Duodenal mucosa (tissue), 2 donors: ENCODE data around the gene CCNY.
"Not testable (repeated sequence)": the region's sequence is repeated elsewhere in the genome, so short reads cannot be mapped to it uniquely, and the experiment has no call there.

Experiments used
- H3K27ac ChIP-seq: one replicate; pipeline ENCODE4 v1.7.0; 2013; ENCODE audit warnings: low read depth, low read length
- H3K27me3 ChIP-seq, 2 donors: one replicate each; pipeline ENCODE4 v1.7.0; 2013; ENCODE audit warnings: low read length in 2 of 2, control low read depth in 1 of 2; ENCODE audit not compliant: insufficient read depth in 2 of 2, control insufficient read depth in 1 of 2
- H3K36me3 ChIP-seq, 2 donors: one replicate each; pipeline ENCODE4 v1.7.0; 2013; ENCODE audit warnings: low read length in 2 of 2, control low read depth in 1 of 2; ENCODE audit not compliant: insufficient read depth in 2 of 2, control insufficient read depth in 1 of 2
- H3K4me1 ChIP-seq, 2 donors: one replicate each; pipeline ENCODE4 v1.7.0; 2013; ENCODE audit warnings: low read length in 2 of 2, control low read depth in 1 of 2; ENCODE audit not compliant: insufficient read depth in 2 of 2, control insufficient read depth in 1 of 2
- H3K4me3 ChIP-seq, 2 donors: one replicate each; pipeline ENCODE4 v1.7.0; 2013; ENCODE audit warnings: low read length in 2 of 2, low read depth in 1 of 2
- H3K9ac ChIP-seq, 2 donors: one replicate each; pipeline ENCODE4 v1.7.0; 2013; ENCODE audit warnings: low read length in 2 of 2, low read depth in 1 of 2
- H3K9me3 ChIP-seq, 2 donors: one replicate each; pipeline ENCODE4 v1.7.0; 2013; ENCODE audit warnings: low read length in 2 of 2, control low read depth in 1 of 2; ENCODE audit not compliant: control insufficient read depth in 1 of 2

Gene CCNY

DNA sequence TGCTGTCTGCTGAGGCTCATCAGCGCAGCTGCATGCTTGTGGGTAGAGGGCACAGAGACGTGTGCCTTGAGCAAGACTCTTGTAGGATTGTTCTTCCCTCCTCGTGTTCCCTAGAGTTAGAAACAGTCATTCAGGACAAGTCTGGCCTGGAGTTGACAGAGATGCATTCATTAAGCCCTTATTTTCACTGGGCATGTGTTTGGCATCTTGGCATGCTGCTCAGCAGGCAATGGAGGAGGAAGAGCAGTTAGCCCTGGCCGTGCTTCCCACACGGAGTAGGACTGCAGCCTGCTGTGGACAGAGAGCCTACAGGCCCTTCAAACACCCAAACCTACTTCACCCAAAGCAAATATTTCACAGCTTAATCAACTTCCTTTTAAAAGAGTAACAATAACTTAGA, 195.8 kb downstream of the CCNY start:
- Histone ChIP-seq H3K27me3 (no peaks in the 10 kb centered on the region), H3K27ac (no peak overlapping the region), H3K4me3 (no peak overlapping the region), H3K9ac (no peak overlapping the region), H3K9me3 (no peaks in the 10 kb centered on the region), H3K4me1 (no peaks in the 10 kb centered on the region), H3K36me3 (peaks cover 33 to 63% of the 10 kb centered on the region in 2 donors)

DNA sequence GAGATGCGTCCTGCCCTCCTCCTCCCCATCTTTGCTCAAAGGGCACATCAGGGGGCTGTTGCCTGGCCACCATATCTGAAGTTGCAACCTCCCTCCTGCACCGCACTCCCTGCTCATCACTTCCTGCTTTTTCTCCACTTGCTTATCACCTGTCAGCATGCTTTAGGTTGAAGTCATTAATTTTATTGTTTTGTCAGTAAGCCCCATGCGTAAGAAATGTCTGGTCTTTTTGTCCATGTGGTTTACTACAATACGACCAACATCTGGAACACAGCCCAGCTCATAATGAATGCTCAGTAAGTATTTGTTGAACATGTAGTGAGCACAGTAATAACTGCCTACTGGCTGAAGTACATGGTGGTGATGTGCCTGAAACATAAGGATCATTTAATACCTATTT, 197.3 kb downstream of the CCNY start:
- Histone ChIP-seq H3K9me3 (no peaks in the 10 kb centered on the region), H3K9ac (no peak overlapping the region), H3K27ac (no peak overlapping the region), H3K27me3 (no peaks in the 10 kb centered on the region), H3K4me3 (no peak overlapping the region), H3K36me3 (peaks cover 33 to 59% of the 10 kb centered on the region in 2 donors), H3K4me1 (no peaks in the 10 kb centered on the region)

DNA sequence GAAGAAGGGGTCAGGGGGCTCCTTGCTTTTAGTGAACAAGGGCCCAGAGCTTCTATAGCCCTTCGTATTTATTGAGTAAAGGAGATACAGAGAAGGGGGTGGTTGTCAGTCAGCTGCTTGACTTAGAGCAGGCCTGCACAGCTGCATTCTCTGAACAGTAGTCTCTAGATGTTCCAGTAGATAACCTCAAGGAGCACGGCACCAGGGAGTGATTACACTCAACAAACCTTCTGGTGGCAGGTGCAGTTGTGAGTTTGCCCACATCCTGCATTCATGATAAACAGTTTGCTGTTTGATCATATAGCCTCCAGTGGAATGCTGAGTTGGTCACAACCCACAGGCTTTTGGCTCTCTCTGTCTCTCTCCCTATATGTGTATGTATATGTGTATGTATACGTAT, 198.8 kb downstream of the CCNY start:
- no peaks in the 10 kb centered on the region for H3K27me3 ChIP-seq
- H3K4me3 ChIP-seq: no peak overlapping the region
- H3K27ac ChIP-seq: no peak overlapping the region
- no peaks in the 10 kb centered on the region for H3K4me1 ChIP-seq
- peaks cover 38 to 57% of the 10 kb centered on the region in 2 donors for H3K36me3 ChIP-seq
- no peaks in the 10 kb centered on the region for H3K9me3 ChIP-seq
- H3K9ac ChIP-seq: no peak overlapping the region

DNA sequence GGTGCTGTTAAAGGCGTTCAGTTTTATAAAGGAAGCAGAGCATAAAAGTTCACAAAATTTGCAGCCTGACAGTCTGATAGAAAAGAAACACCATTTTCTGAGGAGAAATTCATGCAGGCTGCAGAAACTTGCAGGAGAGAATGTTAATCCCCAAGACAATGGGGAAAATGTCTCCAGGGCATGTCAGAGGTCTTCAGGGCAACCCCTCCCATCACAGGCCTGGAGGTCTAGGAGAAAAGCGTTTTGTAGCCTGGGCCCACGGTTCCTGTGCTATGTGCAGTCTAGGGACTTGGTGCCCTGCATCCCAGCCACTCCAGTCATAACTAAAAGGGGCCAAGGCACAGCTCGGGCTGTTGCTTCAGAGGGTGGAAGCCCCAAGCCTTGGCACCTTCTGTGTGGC, 200.5 kb downstream of the CCNY start:
- no peak overlapping the region for H3K27ac ChIP-seq
- H3K4me1 ChIP-seq: no peaks in the 10 kb centered on the region
- no peak overlapping the region for H3K4me3 ChIP-seq
- no peak overlapping the region for H3K9ac ChIP-seq
- no peaks in the 10 kb centered on the region for H3K9me3 ChIP-seq
- no peaks in the 10 kb centered on the region for H3K27me3 ChIP-seq
- peaks cover 29 to 48% of the 10 kb centered on the region in 2 donors for H3K36me3 ChIP-seq

DNA sequence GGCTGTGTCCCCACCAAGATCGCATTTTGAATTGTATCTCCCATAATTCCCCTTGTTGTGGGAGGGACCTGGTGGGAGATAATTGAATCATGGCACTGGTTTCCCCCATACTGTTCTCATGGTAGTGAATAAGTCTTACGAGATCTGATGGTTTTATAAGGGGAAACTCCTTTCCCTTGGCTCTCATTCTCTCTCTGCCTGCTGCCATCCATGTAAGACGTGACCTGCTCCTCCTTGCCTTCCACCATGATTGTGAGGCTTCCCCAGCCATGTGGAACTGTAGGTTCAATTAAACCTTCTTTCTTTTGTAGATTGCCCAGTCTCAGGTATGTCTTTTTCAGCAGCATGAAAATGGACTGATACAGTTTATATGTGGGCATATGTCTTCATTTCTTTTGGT, 201.6 kb downstream of the CCNY start:
- not testable (repeated sequence) for H3K27ac ChIP-seq, H3K9ac ChIP-seq, H3K27me3 ChIP-seq, H3K4me3 ChIP-seq, H3K9me3 ChIP-seq, H3K4me1 ChIP-seq
- peaks cover 23 to 47% of the 10 kb centered on the region in 2 donors for H3K36me3 ChIP-seq

DNA sequence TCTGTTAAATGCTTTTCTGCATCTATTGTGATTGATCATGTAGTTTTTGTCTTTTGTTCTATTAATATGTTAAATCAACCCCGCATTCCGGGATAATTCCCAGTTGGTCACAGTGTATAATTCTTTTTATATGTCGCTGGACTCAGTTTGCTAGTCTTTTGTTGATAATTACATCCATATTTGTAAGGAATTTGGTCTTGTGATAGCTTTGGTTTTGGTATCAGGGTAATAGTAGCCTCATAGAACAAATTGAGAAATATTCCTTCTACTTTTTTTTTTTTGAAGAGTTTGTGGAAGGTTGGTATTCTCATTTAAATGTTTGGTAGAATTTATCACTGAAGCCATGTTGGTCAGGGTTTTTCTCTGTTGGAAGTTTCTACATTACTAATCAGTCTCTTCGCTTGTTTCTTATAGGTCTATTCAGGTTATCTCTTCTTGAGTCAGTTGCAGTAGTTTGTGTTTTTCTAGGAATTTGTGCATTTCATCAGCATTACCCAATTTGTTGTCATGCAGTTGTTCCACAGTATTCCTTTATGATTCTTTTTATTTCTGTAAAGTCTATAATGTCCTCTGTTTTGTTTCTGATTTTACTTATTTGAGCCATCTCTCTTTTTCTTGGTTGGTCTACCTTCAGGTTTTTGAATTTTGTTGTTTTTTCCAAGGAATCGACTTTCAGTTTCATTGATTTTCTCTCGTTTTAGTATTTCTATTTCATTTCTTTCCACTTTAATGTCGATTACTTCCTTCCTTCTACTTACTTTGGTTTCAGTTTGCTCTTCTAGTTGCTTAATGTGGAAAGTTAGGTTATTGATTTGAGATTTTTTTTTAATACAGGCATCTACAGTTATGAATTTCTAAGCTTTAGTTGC, 204.2 kb downstream of the CCNY start:
- Histone ChIP-seq H3K9ac (no peak overlapping the region), H3K27me3 (no peaks in the 10 kb centered on the region), H3K27ac (no peak overlapping the region), H3K36me3 (peaks cover 26 to 39% of the 10 kb centered on the region in 2 donors), H3K4me3 (no peak overlapping the region), H3K4me1 (no peaks in the 10 kb centered on the region), H3K9me3 (no peaks in the 10 kb centered on the region)

DNA sequence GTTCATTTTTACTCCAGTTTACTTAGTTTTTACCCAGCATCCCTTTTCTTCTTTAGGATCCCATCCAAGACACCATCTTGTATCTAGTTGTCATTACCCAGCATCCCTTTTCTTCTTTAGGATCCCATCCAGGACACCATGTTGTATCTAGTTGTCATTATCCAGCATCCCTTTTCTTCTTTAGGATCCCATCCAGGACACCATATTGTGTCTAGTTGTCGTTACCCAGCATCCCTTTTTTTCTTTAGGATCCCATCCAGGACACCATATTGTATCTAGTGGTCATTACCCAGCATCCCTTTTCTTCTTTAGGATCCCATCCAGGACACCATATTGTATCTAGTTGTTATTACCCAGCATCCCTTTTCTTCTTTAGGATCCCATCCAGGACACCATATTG, 205.4 kb downstream of the CCNY start:
- no peak overlapping the region for H3K4me3 ChIP-seq
- no peaks in the 10 kb centered on the region for H3K27me3 ChIP-seq
- no peaks in the 10 kb centered on the region for H3K9me3 ChIP-seq
- H3K27ac ChIP-seq: no peak overlapping the region
- no peak overlapping the region for H3K9ac ChIP-seq
- peaks cover 21 to 31% of the 10 kb centered on the region in 2 donors for H3K36me3 ChIP-seq
- no peaks in the 10 kb centered on the region for H3K4me1 ChIP-seq

DNA sequence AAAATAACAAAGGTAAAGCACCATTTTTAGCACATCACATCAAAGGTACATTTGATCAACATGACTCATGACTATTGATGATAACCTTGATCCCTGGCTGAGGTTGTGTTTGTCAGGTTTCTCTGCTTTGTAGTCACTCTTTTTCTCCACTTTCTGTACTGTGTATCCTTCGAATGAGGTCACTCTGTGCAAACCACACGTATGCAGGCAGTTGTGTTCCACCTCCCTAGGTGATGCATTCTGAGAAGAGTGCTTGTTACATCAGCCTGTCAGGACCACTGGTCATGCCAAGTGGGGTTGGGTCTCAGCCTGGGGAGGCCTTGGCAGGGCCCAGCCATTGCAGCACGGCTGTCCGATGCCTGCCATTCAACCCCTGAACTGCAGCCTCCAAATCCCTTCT, 206.0 kb downstream of the CCNY start:
- Histone ChIP-seq H3K9ac (no peak overlapping the region), H3K4me1 (no peaks in the 10 kb centered on the region), H3K36me3 (peaks cover 23 to 33% of the 10 kb centered on the region in 2 donors), H3K27ac (no peak overlapping the region), H3K9me3 (no peaks in the 10 kb centered on the region), H3K4me3 (no peak overlapping the region), H3K27me3 (no peaks in the 10 kb centered on the region)

DNA sequence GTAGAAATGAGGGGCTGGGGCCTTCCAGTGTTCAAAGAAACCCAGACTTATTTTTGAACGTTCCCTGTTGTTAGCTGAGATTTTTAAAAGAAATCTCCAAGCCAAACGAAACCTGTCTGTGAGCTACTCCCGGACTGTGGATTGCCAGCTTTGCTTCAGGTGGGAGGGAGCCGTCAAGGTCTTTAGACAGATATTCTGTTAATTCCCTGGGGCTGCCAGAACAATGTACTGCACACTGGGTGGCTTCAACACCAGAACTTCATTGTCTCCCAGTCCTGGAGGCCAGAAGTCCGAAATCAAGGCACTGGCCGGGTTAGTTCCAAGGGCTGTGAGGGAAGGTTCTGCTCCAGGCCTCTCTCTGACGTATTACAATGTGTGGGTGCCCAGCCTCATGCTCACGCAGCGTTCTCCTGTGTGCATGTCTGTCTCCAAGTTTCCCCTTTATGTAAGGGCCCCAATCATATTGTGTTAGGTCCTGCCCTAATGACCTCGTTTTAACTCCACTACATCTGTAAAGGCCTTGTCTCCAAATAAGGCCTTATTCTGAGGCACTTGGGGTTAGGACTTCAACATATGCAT, 208.9 kb downstream of the CCNY start:
- Histone ChIP-seq H3K9ac (no peak overlapping the region), H3K27me3 (no peaks in the 10 kb centered on the region), H3K9me3 (no peaks in the 10 kb centered on the region), H3K4me3 (no peak overlapping the region), H3K27ac (no peak overlapping the region), H3K36me3 (peaks cover 30 to 45% of the 10 kb centered on the region in 2 donors), H3K4me1 (no peaks in the 10 kb centered on the region)

DNA sequence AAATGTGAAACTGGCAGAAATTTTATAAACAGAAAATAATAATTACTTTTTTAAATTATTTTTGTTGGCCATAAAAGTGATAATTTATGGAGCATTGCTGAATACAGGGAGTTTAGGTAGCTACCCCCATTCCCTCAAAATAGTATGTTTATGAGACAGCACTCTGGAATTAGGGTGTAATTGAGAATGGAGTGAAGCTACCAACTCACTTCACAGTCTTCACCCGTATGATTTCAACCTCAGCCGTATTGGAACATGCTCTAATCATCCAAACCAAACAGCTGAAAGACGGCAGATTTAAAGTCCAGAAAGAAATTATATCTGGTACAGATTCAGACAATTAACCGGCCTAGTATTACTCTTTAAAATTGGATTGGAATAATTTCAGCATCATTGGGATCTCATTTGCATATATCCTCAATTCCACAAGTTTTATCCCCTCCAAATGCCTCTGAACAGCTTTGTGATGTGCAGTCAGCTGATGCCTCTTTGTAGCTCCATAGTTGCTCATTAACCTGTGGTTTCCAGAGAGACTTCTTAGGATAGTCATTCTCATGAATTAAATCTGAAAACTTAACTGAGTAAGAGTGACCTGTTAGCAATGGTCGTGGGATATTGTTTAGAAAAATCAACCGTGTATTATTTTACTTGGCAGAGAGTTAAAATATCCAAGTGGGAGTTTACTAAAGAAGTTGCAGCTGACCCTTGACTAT, 209.7 kb downstream of the CCNY start:
- Histone ChIP-seq H3K36me3 (peaks cover 33 to 50% of the 10 kb centered on the region in 2 donors), H3K9me3 (no peaks in the 10 kb centered on the region), H3K27me3 (no peaks in the 10 kb centered on the region), H3K4me3 (no peak overlapping the region), H3K9ac (no peak overlapping the region), H3K4me1 (no peaks in the 10 kb centered on the region), H3K27ac (no peak overlapping the region)
